Measurements from ENCODE around the gene ELF3.
A peak's percentile ranks its signal among the peaks of the same experiment; 100 is the strongest.
"Not testable (repeated sequence)": the region's sequence is repeated elsewhere in the genome, so short reads cannot be mapped to it uniquely, and the experiment has no call there.

The ELF3 gene

DNA sequence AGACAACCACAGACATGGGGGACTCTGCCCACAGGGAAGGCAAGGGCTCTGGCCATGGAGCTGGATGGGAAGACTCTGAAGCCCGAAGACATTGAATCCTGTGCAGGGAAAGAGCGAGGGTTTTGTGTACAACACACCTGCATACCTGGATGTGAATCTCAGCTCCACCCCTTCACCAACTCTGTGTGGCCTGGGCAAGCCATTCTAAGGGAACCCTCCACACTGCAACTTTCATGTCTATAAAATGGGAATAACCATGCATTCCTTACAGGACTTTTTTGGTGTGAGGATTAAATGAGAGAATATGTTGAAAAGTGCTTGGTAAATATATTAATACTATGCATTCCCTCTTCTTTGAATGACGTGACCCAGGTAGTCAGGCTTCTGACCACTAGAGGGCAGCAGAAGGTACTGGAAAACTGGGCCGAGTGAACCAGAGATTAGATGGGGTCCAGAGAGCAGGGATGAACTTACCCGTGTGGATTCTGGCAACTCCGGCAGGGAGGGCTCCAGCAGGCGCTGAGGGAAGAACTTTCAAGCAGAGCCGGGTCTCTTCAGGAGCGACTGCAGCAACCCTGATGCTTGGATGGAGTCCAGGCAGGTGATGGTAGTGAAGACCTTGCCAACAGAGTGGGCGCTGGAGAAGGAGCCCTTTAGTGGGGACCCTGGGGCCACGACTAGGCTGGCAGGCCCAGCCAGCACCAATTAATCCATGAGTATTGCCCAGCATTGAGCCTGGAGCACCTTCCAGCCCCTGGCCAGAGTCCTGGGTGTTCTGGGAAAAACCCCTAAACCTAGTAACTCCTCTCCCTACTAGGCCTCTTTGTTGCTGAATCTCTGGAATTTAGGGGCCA lies 834 bp upstream of the ELF3 start:
- DNase-seq: peak; percentile 38

- no peak for DNase-seq
Observed at GRCh38 chr1:202011994-202012393, 1.6 kb downstream of the ELF3 start.

- DNase-seq: no peak
Observed at GRCh38 chr1:202012544-202013478, 2.4 kb downstream of the ELF3 start.

DNA sequence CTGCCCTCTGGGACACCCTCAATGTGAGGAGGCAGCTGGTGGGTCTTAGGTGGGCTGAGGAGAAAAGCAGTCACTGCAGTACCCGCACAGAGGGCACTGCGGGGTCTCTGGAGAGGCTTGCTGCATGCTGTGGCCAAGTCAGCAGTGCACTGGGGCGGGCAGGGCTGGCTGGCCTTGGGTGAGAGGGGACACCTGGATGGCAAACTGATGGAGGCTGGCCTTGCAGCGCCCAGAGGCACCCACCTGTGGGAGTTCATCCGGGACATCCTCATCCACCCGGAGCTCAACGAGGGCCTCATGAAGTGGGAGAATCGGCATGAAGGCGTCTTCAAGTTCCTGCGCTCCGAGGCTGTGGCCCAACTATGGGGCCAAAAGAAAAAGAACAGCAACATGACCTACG lies 3.2 kb downstream of the ELF3 start:
- no peak for DNase-seq

- no peak for DNase-seq
Observed at GRCh38 chr1:202014060-202014459, 3.7 kb downstream of the ELF3 start.

- DNase-seq: no peak
Observed at GRCh38 chr1:202014915-202015661, 4.7 kb downstream of the ELF3 start.

DNA sequence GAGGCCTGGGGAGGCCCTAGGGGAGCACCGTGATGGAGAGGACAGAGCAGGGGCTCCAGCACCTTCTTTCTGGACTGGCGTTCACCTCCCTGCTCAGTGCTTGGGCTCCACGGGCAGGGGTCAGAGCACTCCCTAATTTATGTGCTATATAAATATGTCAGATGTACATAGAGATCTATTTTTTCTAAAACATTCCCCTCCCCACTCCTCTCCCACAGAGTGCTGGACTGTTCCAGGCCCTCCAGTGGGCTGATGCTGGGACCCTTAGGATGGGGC lies 5.2 kb downstream of the ELF3 start:
- no peak for DNase-seq

GRCh38 chr1:202016022-202016810 lies 5.8 kb downstream of the ELF3 start:
- no peak for DNase-seq

GRCh38 chr1:202016811-202017748 lies 6.7 kb downstream of the ELF3 start:
- DNase-seq: no peak

GRCh38 chr1:202017749-202018467 lies 7.5 kb downstream of the ELF3 start:
- no peak for DNase-seq

DNA sequence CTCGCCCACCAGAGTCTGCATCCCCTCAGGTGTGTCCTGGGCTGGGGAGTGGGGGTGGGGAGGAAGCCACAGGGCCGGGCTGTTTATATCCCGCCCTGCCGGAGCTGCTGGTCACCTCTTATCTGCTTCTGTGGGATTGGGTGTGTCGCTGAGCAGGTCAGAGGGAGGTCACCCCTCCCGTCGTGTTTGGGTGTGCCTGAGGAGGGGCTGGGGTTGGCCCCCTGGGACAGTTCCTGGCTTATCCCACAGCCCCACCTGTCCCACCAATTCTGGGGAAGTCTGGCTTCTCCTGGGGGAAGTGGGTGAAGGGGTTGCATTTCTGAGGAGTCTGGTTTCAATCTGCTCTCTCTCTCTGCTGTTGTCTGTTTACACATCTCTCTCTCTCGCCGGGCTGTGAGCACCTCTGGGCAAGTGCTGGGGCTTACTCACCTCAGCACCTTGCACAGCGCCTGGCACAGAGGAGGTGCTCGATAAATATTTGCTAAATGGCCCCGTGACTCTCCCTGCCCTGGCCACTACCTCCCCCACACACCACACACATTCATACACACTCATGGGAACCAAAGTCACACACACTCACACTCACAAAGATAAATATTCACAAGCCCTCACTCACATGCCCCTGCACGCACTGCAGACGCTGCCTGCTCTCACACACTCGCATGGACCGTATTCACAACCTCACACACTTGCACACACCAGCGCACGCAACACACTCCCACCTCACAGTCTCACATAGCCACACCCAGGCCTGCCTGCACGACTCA lies 8.3 kb downstream of the ELF3 start:
- DNase-seq: no peak

- DNase-seq: not testable (repeated sequence)
Observed at GRCh38 chr1:202019235-202019558, 8.8 kb downstream of the ELF3 start.

DNA sequence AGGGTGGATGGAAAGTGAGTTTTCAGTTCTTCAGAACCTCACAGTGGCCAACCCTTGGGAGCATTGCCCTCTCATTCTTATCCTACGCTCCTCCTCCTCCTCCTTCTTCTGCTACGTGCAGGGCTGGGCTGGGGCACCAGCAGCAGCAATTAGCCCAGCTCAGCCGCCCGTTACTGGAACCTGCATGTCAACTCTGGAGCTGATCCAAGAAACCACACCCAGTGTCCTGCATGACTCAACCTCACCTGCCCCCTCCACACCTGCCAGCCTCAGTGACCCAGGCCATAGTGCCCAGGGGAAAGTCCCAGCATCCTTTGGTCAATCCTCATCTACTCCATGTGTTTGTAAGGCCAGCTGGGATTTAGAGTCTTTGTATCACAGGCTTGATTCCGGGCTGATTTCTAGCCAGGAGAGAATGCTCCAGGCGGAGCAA lies 12.6 kb downstream of the ELF3 start:
- DNase-seq: no peak

- no peak for DNase-seq
Observed at GRCh38 chr1:202029171-202029665, 18.8 kb downstream of the ELF3 start.

- no peak for DNase-seq
Observed at GRCh38 chr1:202029727-202030126, 19.3 kb downstream of the ELF3 start.

DNA sequence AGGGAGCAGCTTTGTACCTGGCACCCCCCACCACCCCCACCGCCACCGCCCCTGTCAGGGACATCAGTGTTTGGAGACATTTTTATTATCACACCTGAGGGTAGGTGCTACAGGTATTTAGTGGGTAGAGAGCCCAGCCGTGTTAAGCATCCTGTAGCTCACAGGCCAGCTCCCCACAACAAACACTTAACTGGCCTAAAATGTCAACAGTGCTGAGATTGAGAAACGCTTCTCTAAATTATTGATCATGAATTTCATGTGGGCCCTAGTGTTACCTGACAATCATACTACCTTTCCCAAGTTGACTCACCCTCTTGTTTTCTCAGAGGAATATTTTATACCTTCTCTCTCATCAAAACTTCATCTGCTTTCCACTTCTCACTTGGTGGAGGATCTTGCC lies 21.4 kb downstream of the ELF3 start:
- no peak for DNase-seq

DNA sequence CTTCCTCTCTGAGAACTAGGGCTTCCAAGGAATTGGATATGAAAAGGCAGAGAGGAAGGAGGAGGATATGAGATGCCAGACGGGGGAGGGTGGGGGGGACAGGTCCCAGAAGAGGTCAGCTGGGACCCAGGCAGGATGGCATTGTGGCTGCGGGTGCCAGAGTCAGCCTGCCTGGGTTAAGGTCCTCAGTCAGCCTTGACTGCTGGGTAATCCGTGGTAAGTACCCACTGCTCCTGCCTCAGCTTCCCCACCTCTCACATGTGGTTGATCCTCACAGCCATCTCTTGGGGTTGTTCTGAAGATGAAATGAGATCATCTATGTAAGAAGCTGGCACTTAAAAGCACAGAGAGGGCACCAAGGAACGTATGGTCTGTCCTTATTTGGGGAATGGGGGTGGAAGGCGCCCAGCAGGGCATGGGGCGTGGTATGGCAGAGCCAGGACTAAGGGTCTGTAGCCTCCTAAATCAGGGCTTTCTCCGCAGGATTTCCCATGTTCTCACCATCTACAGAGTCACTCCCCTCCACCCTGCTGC lies 23.8 kb downstream of the ELF3 start:
- DNase-seq: no peak

DNA sequence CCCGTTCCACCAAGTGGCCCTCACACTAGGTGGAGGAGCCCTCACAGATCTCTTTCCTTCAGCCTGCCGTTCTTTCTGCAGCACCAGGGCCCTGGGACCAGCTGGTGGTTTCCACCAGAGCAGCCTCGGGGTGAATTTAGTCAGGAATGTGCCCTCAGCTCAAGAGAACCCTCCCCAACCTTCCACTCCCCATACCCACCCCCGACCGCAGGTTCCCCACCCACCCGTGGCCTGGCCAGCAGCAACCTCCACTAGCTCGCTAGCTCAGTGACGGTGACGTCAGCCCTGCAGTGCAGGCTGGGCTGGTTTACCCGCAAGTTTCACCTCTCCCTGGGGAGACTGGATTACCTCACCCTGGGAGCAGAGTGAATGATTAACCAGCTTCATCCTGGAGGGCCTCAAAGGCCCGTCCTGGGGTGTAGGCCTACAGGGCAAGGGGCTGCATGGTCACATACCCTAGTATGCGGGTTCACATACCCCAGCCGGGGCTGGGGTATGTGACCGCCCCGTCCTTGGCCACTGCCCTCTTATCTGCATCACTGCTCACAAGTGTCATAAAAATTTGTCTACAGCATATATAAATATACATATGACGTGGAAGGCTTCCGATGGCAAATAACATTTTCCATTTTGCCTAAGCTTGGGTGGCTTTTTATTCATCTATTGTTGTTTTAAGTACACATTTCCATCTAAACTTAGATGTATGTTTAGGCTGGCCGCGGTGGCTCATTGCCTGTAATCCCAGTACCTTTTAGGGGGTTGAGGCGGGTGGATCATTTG lies 24.5 kb downstream of the ELF3 start:
- DNase-seq: no peak
